Mesothelial cell of epicardium (in vitro differentiated cells): Measurements from ENCODE around the gene ZBTB5. TPM values are rescaled to one million over a fixed set of nuclear protein-coding genes. Genes with fewer than 3 reads are reported as not detected.

Experiments
- DNase-seq, 2 experiments: peaks; one replicate each; pipeline ENCODE4 v3.0.0; 2021; ENCODE audit warnings: low spot score in 2 of 2; ENCODE audit not compliant: unreplicated experiment in 2 of 2
- H3K27ac Mint-ChIP-seq: 2 replicates; pipeline ENCODE4 v1.8.0; 2021; ENCODE audit warnings: mixed read lengths
- H3K27me3 Mint-ChIP-seq: 2 replicates; pipeline ENCODE4 v1.8.0; 2021; ENCODE audit warnings: low read depth, mixed read lengths
- H3K36me3 Mint-ChIP-seq: 2 replicates; pipeline ENCODE4 v1.8.0; 2021; ENCODE audit warnings: mixed read lengths
- H3K4me1 Mint-ChIP-seq: 2 replicates; pipeline ENCODE4 v1.8.0; 2021; ENCODE audit warnings: mixed read lengths
- H3K4me3 Mint-ChIP-seq: 2 replicates; pipeline ENCODE4 v1.8.0; 2021; ENCODE audit warnings: mild to moderate bottlenecking, moderate library complexity, mixed read lengths
- H3K9me3 Mint-ChIP-seq: 2 replicates; pipeline ENCODE4 v1.8.0; 2021; ENCODE audit warnings: mixed read lengths
- total RNA-seq: library from RNA; stranded (reverse); gene quantifications from 3 replicates; pipeline ENCODE4 v1.2.1, GENCODE V29; 2021
- TF ChIP-seq, protein P1 (sequence below): fragments of 200-600 bp; sonication (generic); IDR thresholded peaks from one replicate; pipeline ENCODE4 v1.5.0; 2021; ENCODE audit warnings: antibody characterized with exemption; ENCODE audit not compliant: unreplicated experiment

The ZBTB5 gene
- total RNA-seq, 1 donor from 2014 or later, result 34.2 TPM

DNA sequence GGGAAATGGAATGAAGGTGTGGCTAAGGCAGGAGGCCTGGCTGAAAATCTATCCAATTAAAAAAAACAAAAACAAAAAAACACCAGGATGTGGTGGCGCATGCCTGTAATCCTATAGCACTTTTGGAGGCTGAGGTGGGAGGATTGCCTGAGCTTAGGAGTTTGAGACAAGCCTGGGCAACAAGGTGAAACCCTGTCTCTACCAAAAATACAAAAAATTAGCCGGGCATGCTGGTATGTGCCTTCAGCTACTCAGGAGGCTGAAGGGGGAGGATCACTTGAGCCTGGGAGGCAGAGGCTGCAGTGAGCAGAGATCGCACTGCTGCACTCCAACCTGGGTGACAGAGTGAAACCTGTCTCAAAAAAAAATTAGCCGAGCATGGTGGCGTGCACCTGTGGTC is 21.7 kb downstream of the ZBTB5 start:
- Mint-ChIP-seq H3K9me3 (no peaks in the 10 kb centered on the region), H3K4me1 (no peaks in the 10 kb centered on the region), H3K27me3 (no peaks in the 10 kb centered on the region), H3K4me3 (no peak overlapping the region), H3K36me3 (peaks cover 16% of the 10 kb centered on the region), H3K27ac (no peak overlapping the region)
- TF ChIP-seq, protein P1, sequence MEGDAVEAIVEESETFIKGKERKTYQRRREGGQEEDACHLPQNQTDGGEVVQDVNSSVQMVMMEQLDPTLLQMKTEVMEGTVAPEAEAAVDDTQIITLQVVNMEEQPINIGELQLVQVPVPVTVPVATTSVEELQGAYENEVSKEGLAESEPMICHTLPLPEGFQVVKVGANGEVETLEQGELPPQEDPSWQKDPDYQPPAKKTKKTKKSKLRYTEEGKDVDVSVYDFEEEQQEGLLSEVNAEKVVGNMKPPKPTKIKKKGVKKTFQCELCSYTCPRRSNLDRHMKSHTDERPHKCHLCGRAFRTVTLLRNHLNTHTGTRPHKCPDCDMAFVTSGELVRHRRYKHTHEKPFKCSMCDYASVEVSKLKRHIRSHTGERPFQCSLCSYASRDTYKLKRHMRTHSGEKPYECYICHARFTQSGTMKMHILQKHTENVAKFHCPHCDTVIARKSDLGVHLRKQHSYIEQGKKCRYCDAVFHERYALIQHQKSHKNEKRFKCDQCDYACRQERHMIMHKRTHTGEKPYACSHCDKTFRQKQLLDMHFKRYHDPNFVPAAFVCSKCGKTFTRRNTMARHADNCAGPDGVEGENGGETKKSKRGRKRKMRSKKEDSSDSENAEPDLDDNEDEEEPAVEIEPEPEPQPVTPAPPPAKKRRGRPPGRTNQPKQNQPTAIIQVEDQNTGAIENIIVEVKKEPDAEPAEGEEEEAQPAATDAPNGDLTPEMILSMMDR, result no peak
- DNase-seq, result no peak

DNA sequence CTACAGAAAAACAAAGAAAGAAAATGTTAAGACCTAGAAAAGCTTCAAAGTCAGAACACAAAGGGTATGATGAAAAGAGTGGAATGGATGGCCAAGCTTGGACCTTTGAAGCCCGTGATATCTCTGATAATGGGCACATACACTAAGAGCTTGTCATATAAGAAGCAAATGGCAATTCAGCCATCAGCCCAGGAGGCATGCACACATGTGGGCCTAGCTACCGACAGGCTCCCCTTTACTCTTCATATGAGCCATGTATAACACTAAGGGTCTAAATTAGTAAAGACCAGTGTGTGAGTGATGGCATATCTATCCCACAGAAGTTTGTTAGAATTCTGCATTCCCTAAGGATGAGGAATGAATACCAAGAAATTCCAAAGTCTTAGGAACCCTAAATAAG is 22.7 kb downstream of the ZBTB5 start:
- H3K36me3 Mint-ChIP-seq, result peaks cover 13% of the 10 kb centered on the region
- H3K4me3 Mint-ChIP-seq, result no peak overlapping the region
- H3K9me3 Mint-ChIP-seq, result no peaks in the 10 kb centered on the region
- H3K4me1 Mint-ChIP-seq, result no peaks in the 10 kb centered on the region
- peak overlapping the region; percentile 35 for H3K27ac Mint-ChIP-seq
- DNase-seq, result no peak
- TF ChIP-seq, protein P1, result no peak
- H3K27me3 Mint-ChIP-seq, result no peaks in the 10 kb centered on the region

DNA sequence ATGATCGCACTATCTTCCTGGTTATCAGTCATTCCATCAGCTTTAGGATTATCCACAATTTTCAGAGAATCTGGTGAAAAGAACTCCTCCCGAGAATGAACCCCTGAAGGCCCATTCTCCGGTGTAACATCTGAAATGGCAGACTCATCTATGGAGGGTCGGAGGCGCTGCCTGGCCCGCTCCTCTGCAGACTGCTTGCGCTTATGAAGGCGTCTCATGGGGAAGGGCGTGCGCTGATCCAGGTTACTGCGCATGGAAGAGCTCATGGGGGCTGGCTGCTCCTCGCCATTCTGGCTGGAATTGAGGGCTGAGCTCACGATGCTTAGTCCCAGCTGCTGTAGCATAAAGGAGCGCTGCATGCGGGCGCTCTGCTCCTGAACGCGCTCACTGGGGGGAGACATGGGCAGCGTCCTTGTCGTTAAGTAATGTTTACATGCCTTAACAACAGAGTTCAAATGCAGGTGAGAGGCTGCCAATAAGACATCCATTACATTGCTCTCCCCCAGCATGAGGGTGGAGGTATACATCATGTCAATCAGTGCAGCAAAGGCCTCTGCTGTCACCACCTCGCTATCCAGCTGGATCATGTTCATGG is 23.4 kb downstream of the ZBTB5 start:
- H3K9me3 Mint-ChIP-seq, result no peaks in the 10 kb centered on the region
- no peaks in the 10 kb centered on the region for H3K4me1 Mint-ChIP-seq
- no peak for DNase-seq
- H3K27me3 Mint-ChIP-seq, result no peaks in the 10 kb centered on the region
- peaks cover 17% of the 10 kb centered on the region for H3K36me3 Mint-ChIP-seq
- H3K27ac Mint-ChIP-seq, result no peak overlapping the region
- TF ChIP-seq, protein P1, result no peak
- no peak overlapping the region for H3K4me3 Mint-ChIP-seq

DNA sequence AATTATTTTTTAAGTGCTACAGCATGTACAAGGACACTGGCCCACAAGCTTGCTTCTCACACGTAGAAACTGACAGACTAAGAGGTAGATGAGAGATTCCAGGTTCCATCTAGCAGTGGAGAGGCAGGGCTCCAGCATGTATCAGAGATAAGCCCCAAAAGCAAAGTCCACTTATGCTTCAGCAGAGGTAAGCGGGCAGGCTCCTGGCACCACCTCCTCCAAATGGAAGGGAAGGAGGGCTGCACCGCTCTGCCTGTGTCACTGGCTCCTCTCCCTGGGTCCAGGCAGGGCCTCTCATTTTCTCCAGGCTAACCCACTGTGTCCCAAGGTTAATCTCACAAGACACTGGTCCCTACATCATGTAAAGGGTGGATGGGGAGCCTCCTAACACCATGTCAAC is 26.9 kb downstream of the ZBTB5 start:
- TF ChIP-seq, protein P1, result no peak
- Mint-ChIP-seq H3K27me3 (no peaks in the 10 kb centered on the region), H3K4me3 (no peak overlapping the region), H3K4me1 (no peaks in the 10 kb centered on the region), H3K36me3 (peaks cover 18% of the 10 kb centered on the region), H3K27ac (no peak overlapping the region), H3K9me3 (no peaks in the 10 kb centered on the region)
- no peak for DNase-seq

DNA sequence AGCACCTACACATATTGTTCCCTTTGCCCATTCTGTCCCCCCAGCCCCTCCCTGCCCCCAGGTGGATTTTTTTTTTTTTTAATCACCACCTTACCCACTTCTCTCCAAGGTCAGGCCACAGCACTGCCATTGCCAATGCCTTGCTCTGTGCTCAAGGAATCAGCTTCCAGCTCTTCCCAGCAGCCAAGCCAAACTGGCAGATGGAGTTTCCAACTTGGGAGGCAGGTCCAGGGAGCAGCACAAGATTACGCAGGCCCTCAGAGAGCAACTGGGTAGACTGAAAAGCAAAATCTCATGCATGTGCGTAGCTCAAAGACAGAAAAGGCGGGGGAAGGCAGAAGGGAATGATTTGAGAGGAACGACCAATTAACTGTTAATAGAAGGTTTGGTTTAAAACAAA is 27.6 kb downstream of the ZBTB5 start:
- peak overlapping the region; percentile 32 for H3K27ac Mint-ChIP-seq
- peaks cover 21% of the 10 kb centered on the region for H3K36me3 Mint-ChIP-seq
- TF ChIP-seq, protein P1, result no peak
- DNase-seq, result no peak
- H3K4me3 Mint-ChIP-seq, result no peak overlapping the region
- H3K4me1 Mint-ChIP-seq, result no peaks in the 10 kb centered on the region
- H3K27me3 Mint-ChIP-seq, result no peaks in the 10 kb centered on the region
- H3K9me3 Mint-ChIP-seq, result no peaks in the 10 kb centered on the region

DNA sequence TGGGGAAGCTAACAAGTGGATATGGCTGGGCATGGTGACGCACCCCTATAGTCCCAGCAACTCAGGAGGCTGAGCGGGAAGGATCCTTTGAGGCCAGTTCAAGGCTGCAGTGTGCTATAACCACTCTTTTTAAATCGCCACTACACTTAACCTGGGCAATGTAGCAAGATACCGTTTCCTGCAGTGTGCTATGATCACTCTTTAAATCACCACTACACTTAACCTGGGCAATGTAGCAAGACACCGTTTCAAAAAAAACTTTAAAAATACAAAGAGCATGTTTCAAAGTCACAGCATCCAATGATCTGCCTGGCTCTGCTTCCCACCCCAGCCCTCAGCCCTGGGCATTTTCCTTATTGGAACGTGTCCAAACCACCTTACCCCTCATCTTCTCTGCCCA is 28.2 kb downstream of the ZBTB5 start:
- no peak for DNase-seq
- TF ChIP-seq, protein P1, result no peak
- no peaks in the 10 kb centered on the region for H3K4me1 Mint-ChIP-seq
- H3K4me3 Mint-ChIP-seq, result no peak overlapping the region
- H3K27me3 Mint-ChIP-seq, result no peaks in the 10 kb centered on the region
- H3K27ac Mint-ChIP-seq, result peak overlapping the region; percentile 44
- no peaks in the 10 kb centered on the region for H3K9me3 Mint-ChIP-seq
- H3K36me3 Mint-ChIP-seq, result peaks cover 21% of the 10 kb centered on the region
